AG04449 (cell line): Measurements from ENCODE around the gene SMYD3.

ENCODE experiments used
- CTCF ChIA-PET: fragments of 350-600 bp; formaldehyde crosslinking; extraction: SDS; loops from one replicate; lab custom pipeline; 2021; ENCODE audit warnings: antibody characterized with exemption; lab: Yijun Ruan, JAX
- POLR2A ChIA-PET: fragments of 400-600, 350-600 bp; formaldehyde crosslinking; extraction: SDS; loops from one replicate; lab custom pipeline; 2020; ENCODE audit warnings: antibody characterized with exemption, inconsistent platforms; lab: Yijun Ruan, JAX
- DNase-seq: peaks from one replicate; pipeline ENCODE4 v3.0.0-alpha.2; 2010; ENCODE audit warnings: low read depth, low spot score
- H3K4me3 ChIP-seq: 2 replicates; pipeline ENCODE4 v1.5.1; 2011; ENCODE audit warnings: low read depth, mild to moderate bottlenecking, control low read depth, low read length
- TF ChIP-seq, protein P1 (sequence below): IDR thresholded peaks from one replicate; pipeline ENCODE4 v1.5.1; 2011; ENCODE audit warnings: mild to moderate bottlenecking, moderate library complexity, low read length, control low read depth, inconsistent platforms; ENCODE audit not compliant: insufficient read depth; ENCODE audit errors: missing control alignments

Gene SMYD3

DNA sequence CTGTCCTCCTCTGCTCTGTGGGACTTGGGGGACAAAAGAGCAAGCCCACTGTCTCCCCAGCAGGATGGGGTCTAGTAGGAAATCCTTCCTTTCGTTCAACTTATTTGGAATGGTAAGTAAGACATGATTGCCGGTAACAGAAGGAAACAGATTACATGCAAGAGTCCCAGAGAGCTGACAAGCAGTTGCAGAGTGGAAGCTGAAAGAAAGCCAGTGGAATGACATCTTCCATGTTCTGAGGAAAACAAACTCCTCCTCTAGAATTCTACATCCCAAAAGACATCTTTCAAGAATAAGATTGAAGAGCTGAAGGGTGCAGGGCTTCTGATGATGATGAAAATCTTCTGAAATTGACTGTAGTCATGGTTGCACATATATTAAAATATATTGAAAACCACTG is 732.9 kb downstream of the SMYD3 start:
- TF ChIP-seq, protein P1, sequence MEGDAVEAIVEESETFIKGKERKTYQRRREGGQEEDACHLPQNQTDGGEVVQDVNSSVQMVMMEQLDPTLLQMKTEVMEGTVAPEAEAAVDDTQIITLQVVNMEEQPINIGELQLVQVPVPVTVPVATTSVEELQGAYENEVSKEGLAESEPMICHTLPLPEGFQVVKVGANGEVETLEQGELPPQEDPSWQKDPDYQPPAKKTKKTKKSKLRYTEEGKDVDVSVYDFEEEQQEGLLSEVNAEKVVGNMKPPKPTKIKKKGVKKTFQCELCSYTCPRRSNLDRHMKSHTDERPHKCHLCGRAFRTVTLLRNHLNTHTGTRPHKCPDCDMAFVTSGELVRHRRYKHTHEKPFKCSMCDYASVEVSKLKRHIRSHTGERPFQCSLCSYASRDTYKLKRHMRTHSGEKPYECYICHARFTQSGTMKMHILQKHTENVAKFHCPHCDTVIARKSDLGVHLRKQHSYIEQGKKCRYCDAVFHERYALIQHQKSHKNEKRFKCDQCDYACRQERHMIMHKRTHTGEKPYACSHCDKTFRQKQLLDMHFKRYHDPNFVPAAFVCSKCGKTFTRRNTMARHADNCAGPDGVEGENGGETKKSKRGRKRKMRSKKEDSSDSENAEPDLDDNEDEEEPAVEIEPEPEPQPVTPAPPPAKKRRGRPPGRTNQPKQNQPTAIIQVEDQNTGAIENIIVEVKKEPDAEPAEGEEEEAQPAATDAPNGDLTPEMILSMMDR = no peak
- ChIA-PET POLR2A (no interaction called here), CTCF (no interaction called here)
- DNase-seq = no peak
- no peak overlapping the region for H3K4me3 ChIP-seq

- ChIA-PET CTCF (no interaction called here), POLR2A (no interaction called here)
- TF ChIP-seq, protein P1 = no peak
- no peak for DNase-seq
- H3K4me3 ChIP-seq = no peak overlapping the region
Observed at GRCh38 chr1:245773344-245773743, 733.7 kb downstream of the SMYD3 start.

DNA sequence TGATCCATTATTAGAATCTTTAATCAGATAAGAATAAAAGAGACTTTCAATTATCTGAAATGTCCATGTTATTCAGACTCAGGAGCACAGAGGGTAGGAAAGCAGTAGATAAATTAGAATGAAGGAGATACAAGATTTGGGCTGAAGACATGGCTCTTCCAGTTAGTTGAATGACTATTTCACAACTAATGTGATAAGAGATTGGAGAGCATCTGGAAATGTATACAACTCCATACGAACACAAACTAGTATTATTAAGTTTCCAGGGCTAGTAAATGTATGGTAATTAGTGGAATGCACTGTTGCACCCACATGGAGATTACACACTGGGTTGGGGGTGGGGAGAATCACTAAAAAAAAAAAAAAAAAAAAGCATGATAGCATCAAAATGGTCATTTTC is 734.3 kb downstream of the SMYD3 start:
- no peak overlapping the region for H3K4me3 ChIP-seq
- POLR2A ChIA-PET = interaction anchor here (1.5 kb wide), 1 partner anchor 15 kb away, joined by 5 read pairs; no protein-coding TSS in a partner anchor
- CTCF ChIA-PET = no interaction called here
- TF ChIP-seq, protein P1 = no peak
- no peak for DNase-seq

DNA sequence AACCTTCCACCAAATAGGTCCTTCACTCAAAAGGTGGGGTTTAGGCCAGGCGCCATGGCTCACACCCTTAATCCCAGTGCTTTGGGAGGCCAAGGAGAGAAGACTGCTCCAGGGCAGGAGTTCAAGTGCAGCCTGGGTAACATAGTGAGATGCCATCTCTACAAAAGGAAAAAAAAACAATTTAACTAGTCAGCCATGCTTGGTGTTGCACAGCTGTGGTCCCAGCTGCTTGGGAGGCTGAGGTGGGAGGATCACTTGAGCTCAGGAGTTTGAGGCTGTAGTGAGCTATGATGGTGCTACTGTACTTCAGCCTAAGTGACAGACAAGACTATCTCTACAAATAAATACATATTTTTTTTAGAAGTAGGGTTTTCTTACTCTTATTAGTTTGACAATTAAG is 734.8 kb downstream of the SMYD3 start:
- ChIA-PET POLR2A (interaction anchor here (1.5 kb wide), 1 partner anchor 16 kb away, joined by 5 read pairs; no protein-coding TSS in a partner anchor), CTCF (interaction anchor here (1.5 kb wide), 1 partner anchor 616 kb away, joined by 4 read pairs; no protein-coding TSS in a partner anchor)
- DNase-seq = no peak
- no peak overlapping the region for H3K4me3 ChIP-seq
- TF ChIP-seq, protein P1 = no peak

- ChIA-PET POLR2A (interaction anchor here (1.5 kb wide), 1 partner anchor 16 kb away, joined by 5 read pairs; no protein-coding TSS in a partner anchor), CTCF (interaction anchor here (1.1 to 1.5 kb wide), 3 partner anchors 14 to 615 kb away, joined by 3 to 4 read pairs (median 4); no protein-coding TSS in a partner anchor)
- peak; percentile 85 for DNase-seq
- H3K4me3 ChIP-seq = no peak overlapping the region
- TF ChIP-seq, protein P1 = no peak
Observed at GRCh38 chr1:245771511-245772281, 735.4 kb downstream of the SMYD3 start.

DNA sequence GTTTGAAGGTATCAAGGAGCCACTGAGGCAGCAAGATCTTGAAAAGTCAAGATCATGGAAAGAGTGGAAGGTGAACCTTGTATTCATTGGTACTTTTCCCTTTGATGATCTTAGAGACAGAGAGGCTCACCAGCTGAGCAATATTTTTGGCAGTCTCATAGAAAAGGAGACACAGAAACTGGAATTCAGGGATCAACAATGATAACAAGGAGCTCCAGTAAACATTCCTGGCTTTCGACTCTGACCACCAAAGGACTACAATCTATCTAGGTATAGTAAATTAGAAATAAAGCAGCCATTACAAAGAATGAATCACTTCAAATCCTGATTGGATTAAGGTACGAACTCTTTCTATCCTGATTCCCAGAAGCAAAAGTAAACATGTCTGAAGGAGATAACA is 736.9 kb downstream of the SMYD3 start:
- no peak for DNase-seq
- CTCF ChIA-PET = interaction anchor here (1.2 to 1.3 kb wide), 2 partner anchors 13 to 234 kb away, joined by 4 read pairs; no protein-coding TSS in a partner anchor
- POLR2A ChIA-PET = interaction anchor here (0.6 to 1.2 kb wide), 2 partner anchors 19 to 370 kb away, joined by 3 read pairs; no protein-coding TSS in a partner anchor
- TF ChIP-seq, protein P1 = no peak
- H3K4me3 ChIP-seq = no peak overlapping the region
